Stimulated activated CD8-positive, alpha-beta memory T cell treated with anti-CD3 and anti-CD28 coated beads, Interleukin-2, amount 100 ng/mL, for 1 hour (primary cell): ENCODE results near the gene TTYH3.

Experiments used
- DNase-seq, 2 donors: peaks; one replicate each; pipeline ENCODE4 v3.0.0-alpha.2; 2020; ENCODE audit warnings: low read depth in 2 of 2

The TTYH3 gene

GRCh38 chr7:2635148-2635668 lies 3.4 kb downstream of the TTYH3 start:
- DNase-seq, result no peak

DNA sequence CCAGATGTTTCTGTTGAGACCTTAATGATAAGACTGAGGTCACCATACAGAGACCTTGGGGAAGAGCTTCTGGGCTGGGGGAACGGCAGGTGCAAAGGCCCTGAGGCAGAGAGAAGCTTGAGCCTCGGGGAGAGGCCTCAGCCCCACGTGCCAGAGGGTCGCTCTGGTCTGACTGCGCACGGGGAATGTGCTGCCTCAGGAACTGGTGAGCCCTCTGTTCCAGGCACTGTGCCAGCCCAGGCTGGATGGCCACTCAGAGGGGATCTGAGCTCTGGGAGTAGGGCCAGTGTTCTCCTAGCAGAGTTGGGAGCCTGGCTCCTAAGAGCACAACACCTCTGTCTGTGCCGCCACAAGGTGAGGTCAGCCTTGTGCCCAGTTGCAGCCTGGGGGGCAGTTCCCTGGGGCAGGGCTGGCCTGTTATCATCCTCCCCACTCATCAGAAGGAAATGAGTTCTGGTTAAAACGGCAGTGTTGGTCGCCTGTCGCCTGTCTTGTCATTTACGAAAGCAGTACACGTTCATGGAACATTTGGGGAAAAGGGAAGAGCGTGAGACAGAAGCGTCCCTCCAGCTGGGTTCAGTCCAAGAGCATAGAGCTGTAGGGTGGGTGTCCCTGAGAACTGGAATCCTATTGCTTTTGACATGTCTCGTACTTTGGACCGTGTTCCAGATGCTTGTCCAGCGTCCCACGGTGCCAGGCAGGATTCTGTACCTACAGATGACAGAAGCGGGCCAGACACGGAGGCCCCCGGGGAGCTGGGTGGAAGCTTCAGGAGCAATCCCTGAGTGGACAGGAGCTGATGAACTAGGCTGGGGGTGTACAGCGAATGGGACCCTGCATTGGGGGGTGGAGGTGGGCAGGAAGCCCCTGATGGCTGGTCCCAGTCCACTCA lies 4.3 kb downstream of the TTYH3 start:
- DNase-seq, result no peak

DNA sequence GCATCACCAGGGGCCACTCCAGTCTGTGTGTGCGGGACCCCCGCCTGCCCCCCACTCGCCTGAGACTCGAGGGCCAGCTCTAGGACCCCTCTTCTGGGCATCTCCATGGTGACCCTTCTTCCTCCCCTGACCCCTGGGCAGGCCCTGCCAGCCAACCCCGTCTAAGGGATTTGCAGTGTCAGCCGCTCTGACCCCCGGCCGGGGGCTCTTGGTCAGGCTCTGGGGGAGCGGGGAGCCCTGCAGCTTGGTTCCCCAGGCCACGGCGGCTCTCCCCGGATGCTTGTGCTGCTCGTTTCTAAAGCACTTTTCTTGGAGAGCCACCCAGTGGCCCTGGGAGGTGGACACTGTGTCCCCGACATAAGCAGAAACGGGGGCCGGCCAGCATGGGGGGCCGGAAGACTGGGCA lies 5.3 kb downstream of the TTYH3 start:
- no peak for DNase-seq

- DNase-seq, result no peak
Measured at GRCh38 chr7:2637505-2638223, 5.9 kb downstream of the TTYH3 start.

GRCh38 chr7:2638224-2638991 lies 6.6 kb downstream of the TTYH3 start:
- no peak for DNase-seq

- DNase-seq, result no peak
Measured at GRCh38 chr7:2639181-2639681, 7.4 kb downstream of the TTYH3 start.

- no peak for DNase-seq
Measured at GRCh38 chr7:2639695-2640481, 8.1 kb downstream of the TTYH3 start.

DNA sequence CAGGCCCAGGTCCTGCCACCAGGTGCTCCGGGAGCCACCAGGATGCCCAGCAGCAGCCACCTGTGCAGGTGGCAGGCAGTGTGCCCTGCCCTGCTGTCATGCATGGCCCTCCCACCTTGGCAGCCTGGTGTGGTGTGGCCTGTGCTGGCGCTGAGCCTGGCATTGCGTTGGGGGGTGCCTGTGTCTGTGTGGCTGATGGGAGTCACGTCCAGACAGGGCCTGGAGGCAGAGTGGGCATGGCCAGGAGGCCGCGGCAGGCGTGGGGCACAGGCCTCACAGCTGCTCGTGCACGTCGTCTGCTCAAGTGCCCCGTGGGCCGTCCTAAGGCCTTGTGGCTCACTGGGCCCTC lies 8.7 kb downstream of the TTYH3 start:
- no peak for DNase-seq

- DNase-seq, result no peak
Measured at GRCh38 chr7:2640846-2641316, 9.1 kb downstream of the TTYH3 start.

- no peak for DNase-seq
Measured at GRCh38 chr7:2641406-2642393, 9.9 kb downstream of the TTYH3 start.

DNA sequence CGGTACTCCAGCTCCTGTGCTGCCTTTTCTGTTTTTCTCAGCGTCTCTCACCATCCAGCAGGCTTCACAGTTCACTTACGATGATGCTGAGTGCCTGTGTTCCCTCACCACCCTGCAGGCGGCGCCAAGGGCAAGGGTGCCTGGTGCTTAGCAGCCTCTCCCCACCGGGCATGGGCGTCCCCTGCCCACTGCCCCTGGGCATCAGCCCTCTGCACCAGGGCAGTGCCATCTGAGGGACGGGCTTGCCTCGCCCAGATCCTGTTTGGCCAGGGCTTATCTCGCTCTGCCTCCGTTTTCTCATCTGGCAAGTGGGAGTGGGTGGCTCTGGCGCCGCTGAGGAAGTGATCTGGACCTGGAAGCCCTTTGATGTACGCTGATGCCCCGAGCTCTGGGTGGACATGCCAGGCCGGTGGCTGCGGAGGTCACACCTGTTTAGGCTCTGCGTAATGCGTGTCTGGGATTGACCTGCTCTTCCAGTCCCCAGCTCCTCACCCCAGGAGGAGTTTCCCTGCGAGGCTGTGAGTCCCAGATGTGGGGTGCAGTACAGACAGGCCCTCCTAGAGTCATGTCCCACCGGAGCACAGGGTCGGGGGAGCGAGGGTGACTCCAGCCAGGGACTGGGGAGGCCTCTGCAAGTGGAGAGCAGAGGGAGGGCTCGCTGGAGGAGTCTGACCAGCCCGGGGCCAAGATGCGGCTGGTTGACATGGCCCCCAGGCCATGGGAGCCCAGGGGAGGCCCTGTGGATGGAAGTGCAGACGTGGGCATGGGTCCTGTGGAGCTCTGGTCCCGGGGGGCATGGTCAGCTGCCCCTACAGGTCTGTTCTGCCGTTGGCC lies 11.8 kb downstream of the TTYH3 start:
- no peak for DNase-seq

- DNase-seq, result no peak
Measured at GRCh38 chr7:2644220-2644561, 12.4 kb downstream of the TTYH3 start.

GRCh38 chr7:2644562-2645273 lies 12.9 kb downstream of the TTYH3 start:
- no peak for DNase-seq

- DNase-seq, result no peak
Measured at GRCh38 chr7:2645274-2645868, 13.6 kb downstream of the TTYH3 start.

DNA sequence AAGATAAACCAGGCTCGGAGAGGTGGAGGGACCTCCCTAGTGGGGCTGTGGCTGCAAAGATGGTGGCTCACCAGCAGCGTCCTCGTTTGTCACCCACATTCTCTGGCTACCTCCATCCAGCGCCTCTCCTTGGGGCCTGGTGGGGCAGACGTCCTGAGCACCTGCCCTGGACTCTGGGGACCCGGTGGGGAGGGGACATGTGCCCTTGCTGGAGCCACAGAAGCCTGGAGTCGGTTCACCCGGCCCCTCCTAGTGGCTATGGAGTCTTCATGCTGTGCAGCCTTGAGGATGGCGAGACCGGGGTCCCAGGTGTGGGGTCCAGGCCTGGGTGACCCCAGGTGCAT lies 14.5 kb downstream of the TTYH3 start:
- no peak for DNase-seq

DNA sequence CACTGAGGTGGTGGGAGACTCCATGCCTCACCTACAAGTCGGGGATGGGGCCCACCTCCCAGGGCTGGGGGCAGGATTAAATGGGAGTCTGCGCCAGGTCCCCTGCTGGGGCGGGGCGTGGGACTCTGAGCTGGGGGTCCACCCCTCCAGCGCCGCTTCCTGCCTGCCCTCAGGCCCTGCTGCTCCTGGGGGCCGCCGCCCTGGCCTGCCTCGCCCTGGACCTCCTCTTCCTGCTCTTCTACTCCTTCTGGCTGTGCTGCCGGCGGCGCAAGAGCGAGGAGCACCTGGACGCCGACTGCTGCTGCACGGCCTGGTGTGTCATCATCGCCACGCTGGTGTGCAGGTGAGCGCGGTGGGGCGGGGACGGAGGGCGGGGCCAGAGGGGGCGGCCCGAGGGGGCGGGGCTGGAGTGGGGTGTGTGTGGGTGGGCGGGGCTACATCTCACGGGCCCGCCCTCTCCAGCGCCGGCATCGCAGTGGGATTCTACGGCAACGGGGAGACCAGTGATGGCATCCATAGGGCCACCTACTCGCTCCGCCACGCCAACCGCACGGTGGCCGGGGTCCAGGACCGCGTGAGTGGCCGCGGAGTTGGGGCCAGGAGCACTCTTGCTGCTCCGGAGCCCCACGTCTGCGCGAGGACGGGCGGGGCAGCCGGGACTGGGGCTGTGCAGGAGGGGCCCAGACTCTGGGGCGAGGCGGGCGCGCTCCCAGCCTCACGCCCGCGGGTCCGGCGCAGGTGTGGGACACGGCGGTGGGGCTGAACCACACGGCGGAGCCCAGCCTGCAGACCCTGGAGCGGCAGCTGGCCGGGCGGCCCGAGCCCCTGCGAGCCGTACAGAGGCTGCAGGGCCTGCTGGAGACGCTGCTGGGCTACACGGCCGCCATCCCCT lies 15.1 kb downstream of the TTYH3 start:
- no peak for DNase-seq

GRCh38 chr7:2647594-2648172 lies 15.9 kb downstream of the TTYH3 start:
- no peak for DNase-seq
